ENCODE measurements around the gene TAF3.

Gene TAF3

DNA sequence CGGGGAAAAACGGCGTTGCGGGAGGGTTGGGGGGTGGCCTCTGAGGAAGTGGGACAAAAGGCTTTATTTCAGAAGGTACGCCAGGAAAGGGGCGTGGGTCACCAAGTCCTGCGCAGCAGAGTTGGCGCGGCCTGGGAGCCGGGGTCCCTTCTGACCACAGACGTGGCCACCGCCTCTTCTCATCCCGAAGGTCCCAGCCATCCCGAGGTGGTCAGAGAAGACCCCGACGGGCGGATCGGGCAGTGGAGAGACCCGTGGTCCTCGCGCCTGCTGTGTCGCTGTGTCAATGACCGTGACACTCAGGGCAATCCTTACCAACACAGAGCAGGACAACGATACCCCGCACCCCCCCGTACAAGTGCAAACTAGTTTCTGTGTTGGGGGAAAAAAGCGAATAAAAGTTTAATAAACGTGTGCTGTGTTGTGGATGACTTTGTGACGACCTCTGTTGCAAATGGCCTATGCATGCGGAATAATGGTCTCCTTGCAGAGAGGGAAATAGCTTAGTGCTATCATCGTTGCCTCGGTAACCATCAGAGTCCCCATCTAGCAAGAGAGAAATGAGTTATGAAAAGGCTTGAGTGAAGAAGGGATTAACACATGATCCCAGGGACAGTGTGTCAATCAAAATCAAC, 216.8 kb downstream of the TAF3 start:
- no peak for DNase-seq

DNA sequence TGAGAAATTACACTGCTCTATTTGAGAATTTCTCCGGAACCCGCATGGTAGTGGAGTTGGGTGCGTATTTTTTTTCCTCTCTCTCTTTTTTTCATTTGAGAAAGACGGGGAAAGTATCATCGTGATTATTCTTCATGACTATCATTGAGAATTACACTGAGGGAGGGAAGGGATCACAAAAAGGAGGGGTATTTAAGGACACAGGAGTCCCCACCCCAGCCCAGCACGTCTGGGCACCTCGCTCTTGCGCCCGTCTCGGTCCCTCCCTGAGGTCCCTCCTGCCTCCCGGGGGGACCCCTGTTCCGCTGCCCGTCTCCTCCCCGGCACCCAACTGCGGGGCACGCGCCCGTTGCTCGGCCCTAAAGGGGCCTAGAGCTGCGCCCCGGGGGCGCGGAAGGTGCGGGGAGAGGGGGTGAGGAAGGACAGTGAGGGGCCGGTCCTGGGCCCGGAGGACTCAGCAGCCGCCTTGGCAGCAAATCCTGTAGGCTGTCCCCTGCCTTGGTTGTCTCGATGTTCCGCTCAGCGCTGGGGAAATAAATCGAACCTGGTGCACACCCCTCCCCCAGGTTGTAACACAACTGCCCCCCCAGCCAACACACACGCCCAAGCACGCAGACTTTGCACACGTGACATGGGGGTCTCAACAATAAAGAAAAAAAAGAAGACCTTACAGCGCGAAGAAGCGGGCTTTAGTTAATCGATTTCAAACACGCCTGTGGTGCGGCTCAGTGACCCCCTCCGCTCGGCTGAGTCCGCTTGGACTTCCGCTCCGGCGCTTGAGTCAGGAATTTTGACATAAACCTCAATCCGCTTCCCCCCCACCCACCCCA, 217.6 kb downstream of the TAF3 start:
- DNase-seq: no peak

DNA sequence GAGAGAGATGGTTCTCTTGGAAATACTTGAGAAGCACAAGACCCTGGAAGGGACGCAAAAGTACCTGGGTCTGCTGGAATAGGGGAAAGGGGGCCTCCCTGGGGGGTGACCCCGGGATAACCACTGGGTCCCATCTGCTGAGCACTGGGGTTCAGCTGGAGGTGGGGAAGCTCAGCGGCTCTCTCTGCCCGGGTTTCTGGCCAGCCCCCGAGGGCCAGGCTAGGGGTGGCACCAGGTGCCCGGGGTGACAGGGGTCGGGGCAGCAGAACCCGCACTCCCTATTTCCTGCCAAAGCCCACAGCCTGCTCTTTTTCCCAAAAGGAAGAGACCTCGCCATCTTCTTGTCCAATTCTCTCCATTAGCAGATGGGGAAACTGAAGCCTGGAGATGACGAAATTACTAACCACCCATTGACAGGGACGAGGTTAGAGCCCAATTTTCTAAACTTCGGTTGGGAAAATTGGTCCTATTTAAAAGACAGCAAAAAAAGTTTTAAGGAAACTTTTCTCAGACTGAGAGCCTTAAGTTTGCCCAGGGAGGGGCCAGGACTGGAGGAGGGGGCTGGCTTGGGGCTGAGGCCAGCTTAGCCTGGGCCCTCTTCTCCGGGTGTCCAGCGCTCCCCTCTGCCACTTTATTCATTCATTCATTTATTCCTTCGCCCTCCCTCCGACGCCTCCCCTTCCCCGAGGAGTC, 218.3 kb downstream of the TAF3 start:
- DNase-seq: no peak

DNA sequence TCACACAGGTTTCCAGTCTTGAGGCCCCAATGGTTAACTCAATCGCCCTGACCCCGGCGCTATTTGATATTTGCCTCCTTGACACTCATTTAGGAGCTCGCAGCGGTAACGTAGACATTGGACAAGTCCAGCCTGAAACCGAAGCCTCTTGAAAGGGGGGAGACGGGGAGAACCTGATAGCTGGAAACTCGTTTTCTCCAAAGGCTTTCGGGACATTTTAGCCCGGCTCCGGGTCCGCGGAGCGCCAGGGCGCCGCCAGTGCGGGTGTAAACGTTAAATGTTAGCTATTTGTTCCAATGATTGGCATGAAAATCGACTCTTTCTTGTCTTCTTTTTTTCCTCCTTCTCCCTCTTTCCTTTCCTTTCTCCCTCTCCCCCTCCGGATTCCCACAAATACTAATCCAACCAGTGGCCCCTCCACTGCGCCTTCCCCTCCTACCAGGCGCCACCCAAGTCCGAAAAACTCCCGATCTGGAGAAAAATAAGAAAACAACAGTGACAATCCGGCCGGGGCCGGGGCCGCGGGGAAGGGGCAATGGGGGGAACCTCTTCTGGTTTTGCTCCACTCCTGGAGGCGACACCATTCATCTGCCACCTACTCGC, 219.0 kb downstream of the TAF3 start:
- no peak for DNase-seq

DNA sequence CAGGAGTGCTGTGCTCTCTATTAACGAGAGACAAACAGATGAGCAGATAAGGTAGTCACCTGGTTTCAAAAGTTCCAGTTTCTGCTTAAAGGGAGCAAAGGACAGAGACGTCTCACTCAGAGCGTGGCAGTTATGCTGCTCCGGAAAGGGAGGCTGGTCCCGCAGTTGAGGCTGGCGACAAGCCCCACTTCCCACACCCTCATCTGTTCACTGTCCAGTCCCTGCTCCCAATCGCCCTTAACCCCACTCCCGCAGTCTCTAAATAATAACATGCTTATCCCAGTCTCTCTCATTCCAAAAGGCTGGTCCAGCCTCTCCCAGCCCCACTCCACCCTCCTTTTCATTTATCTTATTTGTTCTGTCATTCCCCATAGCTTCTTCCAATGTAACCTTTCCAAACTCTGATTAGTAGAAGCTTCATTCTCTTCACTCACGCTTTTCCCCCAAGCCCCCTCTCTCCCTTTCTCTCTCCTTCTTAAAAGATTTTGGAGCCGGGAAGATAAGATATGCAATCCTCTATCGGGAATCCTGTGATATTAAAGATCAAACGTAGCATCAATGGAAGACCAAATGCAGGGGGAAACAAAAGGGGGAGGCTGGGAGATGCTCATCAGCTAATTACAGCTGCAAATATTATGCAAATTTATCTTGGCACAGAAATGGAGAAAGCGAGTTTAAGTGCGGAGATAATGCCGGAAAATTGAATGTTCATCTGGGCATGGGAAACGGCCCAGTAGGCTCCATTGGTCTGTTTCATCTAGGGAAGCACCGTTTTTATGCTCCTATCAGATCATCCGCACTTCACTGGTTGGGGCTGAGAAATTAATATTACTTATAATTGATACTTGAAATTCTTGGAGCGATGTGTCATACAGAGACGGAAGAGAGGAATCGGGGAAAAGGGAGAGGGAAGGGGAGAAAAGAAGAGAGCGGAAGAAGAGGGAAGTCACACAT, 219.9 kb downstream of the TAF3 start:
- DNase-seq: no peak

DNA sequence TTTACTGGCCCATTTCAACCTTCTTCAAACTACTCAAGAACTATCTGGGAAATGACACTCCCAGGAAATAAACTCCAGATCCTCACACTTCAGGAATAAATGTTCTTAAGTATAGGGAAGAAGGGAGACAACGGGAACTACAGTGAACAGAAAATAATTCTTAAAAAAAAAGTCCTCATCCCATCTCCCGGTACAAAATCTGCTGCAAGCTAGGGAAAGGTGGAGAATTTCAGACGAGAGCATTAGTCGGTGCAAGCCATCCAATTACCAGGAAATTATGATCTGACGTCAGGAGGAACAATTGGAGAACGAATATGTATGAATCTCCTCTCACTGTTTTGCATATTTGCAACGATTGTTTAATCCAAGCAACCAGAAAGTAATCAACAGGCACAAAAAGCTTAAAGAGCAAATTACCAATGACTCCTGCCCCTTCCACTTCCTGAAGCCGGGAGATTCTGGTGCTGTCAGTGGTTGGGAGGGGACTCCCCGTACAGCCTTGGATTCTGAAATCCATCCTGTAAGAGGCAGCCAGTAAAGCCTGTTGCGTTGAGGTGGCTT, 221.1 kb downstream of the TAF3 start:
- DNase-seq: no peak

DNA sequence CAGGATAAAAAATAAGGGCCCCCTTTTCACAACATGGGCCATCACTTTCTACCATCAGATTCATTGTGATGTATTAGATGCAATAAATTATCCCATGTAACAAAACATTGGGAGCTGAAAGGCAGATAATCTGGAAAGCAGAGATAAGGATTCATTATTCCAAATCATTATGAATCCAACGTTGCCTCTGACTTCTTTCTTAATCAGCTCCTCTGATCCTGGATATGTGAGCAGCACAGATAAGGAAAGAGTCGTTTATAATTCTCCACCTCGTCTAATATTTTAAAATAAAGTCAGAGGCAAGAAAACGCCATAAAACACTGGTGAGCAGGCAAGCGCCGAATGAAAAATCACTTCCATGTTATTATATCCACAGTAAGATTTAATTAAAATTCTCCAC, 222.3 kb downstream of the TAF3 start:
- no peak for DNase-seq

DNA sequence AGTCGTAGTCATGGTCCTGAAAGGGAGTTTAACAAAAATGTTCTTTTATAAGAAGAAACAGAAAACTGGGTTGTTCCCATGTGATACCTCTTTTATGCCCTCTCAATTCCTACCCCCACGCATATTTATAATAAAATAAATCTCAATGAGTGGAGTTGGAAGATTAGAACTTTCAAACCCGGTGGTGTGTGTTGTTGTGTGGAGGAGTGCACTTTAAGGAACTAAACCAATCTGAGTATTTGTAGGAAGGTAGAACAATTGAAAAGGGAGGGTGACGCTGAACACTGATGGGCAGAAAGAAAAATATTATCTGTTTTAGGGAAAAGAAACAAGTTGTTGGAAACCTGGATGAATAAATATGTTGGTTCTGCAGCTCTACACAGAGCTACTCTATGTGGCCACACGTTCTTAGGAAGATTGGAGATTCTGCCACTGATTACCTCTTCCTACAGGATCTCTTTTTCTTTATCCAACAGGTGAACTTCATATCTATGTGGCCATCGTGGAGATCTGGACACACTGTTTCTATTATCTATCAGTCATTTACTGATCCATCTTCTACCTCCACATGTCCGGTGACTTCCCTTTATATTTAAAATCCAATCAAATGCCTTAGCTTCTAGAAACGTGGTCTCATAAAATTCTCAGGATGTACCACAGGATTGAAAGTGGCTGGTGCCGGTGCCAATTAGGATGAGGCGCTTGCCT, 223.1 kb downstream of the TAF3 start:
- no peak for DNase-seq

DNA sequence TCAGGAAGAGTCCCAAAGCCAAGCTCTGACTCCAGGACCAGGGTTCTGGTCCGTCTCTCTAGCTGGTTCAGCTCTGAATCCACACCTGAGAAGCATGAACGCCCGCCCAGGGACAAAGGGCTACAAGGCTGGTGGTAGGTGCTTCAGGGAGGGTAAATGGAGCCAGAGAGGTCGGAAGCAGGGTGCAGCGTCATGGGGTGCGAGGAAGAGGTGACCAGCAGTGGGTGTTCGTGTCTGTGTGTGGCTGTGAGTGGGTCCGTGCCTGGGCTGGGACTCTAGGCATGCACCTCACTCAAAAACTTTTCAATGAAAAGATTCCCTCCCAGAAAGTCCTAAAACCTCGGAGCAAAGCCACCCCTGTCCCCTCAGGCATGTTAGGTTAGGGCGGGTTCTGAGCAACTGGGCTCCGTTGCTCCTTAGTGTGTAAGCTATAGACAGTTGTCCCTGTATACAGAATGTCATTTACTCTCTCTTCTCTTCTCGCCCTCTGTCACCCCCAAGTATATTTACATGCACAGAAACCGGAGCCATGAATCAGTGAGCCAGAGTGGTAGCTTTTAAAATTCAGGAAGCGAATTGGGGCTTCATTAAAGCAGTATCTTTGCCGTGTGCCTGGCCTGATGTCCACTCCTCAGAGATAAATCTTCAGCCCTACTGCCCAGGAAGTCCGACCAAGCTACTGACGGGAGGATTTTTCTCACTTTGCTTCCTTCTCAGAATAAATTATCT, 223.9 kb downstream of the TAF3 start:
- no peak for DNase-seq

DNA sequence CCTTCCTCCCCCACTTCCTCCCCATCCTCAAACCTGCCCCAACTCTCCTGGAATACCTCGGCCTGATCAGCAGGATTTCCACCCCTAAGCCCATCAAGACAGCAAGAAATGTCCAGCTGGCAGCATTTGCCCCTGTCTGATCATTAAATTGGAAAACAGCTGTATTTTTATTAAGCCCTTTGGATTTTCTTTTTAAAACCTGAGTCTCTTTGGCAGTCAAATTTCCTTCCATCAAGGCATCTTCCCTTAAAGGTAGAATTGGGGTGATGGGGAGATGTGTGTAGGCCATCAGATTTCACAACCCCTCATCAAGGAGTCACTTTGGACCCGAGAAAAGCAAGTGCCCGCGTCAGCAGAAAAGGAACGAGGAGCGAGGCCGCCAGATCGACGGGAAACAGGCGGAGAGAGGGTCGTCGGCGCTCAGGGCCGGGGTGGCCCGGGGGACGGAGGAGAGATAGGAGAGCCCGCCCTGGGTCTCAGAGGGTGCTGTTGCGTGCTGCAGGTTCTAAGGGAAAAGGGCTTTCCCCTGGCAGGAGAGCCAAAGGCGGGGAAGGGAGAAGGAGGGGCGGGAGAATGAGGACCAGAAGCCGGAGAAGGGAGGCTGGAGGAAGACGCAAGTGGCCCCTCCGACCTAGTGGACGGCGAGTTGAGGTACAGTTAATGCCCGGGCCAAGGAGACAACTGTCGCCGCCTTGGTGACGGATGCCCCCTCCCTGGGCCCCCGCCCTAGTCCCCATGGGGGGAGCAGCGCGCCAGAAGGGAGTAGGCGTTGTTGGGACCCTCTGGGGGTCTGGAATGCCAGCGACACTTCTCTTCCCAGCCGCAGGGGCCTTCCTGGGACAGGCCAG, 224.6 kb downstream of the TAF3 start:
- DNase-seq: no peak

DNA sequence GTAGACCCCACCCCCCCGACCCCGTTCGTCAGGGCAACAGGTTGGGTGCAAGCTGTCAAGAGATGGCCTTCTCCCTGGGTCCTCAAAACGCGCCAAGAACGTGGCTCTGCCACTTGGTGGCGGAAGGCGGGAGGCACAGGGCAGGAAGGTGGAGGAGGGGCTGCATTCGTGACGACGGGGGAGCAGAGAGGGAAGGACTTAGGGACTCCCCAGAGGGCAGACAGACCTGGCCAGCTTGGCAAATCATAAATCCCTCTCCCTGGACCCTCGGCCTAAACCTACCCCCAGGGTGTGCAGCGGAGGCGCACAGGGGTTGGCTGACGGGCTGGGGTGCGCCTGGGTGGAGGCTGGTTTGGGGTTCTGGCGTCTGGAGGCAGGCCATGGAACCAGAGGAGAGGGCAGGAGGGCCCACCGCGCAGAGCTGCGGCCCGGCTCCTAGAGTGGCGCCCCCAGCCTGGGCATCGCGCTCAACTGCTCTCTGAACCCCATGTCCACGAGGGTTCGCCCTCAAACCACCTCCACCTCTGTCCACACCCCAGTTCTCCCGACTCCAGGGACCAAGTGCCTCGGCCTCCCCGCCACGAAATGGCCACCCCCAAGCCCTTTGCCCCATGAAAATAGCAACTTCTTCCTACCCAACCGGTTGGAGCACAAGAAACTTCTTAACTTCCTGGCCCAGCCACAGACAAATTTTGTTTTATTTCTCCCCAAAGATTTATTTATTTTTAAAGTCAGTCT, 225.4 kb downstream of the TAF3 start:
- no peak for DNase-seq

DNA sequence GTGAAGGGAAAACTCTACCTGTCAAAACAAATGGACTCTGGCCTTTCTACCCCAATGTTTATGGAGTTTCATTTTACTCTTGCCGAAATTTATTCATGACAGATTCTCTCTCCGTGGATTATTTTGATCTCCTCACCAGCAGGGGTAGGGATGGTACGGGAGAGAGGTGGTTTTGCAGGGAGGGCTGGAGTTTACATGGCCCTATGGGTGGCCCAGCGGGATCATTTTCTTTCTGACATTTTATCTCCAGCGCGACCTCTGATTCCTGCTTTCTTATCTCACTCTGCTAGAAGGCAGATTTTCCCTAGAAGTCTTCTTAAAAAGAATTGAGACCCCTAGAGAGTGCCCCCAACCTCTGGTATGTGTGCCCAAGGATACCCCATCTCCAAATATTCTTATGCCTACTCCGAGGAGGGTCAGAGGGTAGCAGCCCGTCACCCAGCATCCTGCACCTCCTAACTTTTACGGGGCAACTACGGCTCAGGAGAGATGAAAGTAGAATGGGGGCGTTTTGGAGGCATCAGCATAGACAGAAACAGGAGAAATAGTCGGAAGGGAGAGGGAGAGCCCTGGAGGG, 226.1 kb downstream of the TAF3 start:
- no peak for DNase-seq

DNA sequence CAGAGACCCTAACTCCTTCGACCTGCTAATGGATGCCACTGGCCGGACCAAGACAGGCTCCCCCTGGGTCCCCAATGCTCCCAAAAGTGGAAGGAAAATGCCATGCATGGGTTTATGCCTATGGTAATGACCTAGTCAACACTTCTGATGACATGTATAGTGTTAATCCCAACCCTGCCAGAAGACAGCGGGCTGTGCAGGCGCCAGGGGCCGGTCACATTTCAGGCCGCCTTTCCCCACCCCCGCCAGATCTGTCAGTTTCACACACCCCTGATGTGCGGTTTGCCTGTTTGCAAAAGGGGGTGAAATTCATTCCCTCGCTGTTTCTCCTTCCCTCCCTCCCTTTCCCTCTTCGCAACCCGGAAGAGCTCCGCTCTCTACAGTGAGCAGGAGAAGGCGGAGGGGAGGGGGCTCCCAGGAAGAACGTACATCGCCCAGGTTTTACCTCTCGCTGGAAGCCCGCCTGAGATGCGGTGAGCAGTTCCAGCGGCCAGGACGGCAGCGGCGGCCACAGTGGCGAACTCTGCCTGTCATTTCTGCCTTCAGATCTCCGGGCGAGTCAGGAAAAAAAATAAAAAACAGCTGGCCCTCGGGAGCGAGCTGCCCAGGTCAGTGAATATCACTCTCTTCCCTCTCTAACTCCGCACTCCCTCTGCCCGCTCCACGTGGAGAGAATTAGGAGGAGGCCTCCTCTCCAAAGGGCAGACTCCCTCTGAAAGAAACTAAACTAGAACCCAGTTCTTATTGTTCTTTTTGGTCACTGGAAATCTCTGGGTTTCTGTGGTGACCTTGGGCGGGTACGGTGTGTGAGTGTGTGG, 226.8 kb downstream of the TAF3 start:
- DNase-seq: no peak

DNA sequence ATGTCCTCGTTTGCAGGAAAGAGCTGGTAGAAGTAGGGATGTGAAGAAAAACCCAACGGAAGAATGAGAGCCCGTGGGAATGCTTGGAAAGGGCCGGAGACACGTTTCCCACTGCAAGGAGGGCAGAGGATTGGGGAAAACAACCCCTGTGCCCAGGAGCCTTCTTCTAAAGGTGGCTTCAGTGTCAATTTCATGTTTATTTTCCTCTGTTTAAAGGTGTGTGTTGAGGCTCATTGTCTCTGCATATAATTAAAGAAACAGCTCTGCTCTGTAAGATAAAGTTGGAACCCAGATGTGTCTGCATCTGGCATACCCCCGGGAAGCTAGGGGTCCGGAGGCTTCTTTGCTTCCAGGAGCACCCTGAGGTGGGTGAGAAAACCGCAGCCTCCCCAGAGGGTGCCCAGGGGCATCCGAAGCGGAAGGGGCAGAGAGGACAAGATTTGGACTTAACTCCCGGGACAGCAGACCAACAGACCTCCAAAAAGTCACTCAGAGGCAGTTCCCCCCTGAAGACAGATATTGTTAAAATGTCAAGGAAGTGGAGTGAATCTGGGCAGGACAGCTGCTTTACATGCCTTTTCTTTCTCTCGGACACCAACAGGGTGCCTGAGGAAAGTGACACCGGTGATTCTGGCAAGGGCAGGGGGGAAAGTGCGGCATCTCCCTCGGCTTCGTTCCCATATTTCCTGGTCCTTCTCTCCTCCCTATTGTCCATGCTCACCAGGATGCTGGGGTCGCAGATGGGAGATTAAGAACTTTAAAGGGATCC, 227.6 kb downstream of the TAF3 start:
- DNase-seq: no peak

DNA sequence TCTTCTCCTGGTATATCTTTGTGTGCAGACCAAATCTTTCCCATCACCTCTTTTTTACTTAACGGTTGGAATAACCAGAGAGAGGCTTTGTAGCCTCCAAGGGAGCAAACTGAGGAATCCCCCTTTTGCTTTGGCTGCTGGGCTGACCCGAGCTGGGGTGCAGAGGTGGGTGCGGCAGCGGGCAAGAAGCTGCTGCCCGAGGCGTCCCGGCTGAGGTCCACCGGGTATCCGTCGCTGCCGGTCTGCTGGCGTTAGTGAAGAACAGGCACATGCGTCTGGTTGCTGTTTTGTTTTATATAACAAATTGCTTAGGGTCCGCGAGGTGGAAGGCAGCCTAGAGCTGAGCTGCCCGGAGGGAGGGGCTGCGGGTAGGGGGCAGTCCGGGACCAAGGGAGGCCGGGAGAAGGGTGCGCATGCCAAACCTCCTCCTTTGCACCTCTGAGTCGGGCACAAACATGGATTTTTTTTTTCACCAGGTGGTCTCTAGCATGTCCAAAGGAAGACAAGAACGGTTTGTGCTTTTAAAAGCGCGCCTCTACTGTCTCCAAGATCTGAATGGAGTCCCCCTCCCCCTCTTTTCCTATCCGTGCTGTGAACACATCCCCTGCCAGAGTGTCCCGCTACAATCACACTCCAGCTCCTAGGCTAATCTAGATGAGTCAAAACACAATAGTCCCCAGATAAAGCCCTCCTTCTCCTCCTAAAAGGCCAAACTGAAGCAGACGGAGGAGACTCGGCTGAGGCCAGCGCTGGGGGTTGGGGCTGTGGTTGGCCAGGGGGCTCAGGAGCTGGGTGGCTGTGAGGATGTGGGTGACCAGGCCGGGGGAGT, 229.4 kb downstream of the TAF3 start:
- DNase-seq: no peak
